Measurements from ENCODE around the gene WDFY3.
A peak's percentile ranks its signal among the peaks of the same experiment; 100 is the strongest.

The WDFY3 gene

DNA sequence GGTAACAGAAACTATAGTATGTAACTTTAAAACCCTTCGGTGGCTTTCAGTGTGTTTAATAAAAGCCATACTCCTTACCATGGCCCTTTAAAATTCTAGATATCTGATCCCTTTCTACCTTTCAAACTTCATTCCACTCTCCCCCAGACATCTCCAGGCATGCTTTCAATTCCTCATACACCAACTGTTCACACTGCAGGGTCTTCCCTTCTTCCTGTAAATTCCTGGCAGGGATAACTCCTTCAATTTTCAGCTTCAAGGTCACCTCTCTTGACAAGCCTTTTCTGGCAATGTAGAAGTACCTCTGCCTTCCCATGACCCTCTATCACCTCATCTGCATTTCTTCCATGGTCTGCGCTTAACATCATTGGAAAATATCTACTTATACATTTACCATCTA, 60.8 kb downstream of the WDFY3 start:
- DNase-seq (ENCODE audit: low read depth) = no peak

DNA sequence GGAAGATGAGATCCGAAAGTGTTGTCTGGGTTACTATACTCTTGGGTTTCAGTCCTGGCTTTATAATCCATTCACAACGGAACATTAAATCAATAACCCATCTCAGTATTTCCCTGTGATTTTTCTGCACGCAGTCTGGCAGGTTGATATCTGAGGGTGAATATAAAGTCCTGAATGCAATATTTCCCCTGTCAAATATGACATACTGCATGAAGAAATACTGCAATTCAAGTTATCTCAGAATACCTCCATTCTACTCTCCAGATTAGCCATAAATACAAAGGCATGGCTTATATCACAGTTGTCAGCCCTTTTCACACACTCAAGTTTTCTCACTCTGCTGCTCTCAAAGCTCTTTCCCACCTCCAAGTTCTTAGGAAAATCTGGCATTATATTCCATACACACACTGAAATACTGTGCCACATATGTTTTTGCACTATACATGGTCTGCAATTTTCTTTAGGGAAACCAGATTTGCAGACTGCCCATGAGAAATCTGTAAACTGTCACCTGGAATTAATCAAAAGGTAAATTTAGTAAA, 64.7 kb downstream of the WDFY3 start:
- no peak for DNase-seq (ENCODE audit: low read depth)

DNA sequence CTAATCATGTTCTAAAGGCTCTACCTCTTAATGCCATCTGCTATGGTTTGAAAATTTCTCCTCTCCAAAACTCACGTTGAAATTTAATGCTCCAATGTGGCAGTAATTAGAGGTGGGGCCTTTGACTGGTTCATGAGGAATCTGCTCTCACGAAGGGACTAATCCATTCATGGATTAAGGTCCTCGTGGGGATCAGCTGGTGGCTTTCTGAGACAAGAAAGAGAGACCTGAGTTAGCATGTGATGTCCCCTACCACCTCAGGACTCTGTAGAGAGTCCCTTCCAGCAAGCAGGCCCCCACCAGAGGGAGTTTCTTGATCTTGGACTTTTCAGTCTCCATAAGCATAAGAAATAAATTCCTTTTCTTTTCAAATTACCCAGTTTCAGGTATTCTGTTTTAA, 65.3 kb downstream of the WDFY3 start:
- no peak for DNase-seq (ENCODE audit: low read depth)

DNA sequence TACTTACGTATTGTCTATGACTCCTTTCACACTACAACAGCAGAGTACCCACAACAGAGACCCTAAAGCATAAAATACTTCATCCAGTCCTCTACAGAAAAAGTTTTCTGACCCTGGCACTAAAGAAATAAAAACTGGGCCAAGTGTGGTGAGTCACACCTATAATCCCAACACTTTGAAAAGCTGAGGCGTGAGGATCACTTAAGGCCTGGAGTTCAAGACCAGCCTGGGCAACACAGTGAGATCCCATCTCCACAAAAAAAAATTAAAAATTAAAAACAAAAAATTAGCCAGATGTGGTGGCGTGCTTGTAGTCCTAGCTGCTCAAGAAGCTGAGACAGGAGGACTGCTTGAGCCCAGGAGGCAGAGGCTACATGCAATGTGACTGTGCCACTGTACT, 66.9 kb downstream of the WDFY3 start:
- no peak for DNase-seq (ENCODE audit: low read depth)

DNA sequence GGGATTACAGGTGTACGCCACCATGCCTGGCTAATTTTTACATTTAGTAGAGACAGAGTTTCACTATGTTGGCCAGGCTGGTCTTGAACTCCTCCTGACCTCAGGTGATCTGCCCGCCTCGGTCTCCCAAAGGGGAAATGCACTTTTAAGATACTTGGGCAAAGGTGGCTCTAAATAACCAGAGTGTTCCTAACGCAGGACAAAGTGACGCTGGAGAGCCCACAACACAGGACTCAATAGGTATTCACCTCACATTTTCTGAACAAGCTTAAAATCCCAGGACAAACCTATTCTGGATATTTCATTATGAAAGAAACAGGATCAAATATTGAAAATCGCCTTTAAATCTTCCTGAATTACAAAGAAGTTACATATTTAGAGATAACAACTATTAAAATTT, 69.0 kb downstream of the WDFY3 start:
- no peak for DNase-seq (ENCODE audit: low read depth)

DNA sequence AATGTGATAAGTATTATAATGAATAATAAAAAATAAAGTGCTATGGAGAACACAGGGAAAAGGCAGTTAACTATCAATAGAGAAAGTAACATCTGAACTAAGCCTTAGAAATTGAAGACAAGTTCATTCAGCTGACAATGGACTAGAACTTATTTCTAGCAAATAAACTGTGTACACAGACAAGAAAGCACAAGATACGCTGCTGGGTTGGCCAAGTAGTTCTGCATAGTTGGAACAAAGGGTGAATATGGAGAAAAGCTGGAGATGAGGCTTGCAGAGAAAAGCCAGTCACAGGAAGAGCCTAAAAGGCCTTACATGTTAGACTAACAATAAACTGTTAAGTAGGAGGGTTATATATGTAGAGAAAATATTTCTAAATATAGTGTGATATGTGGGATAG, 71.2 kb downstream of the WDFY3 start:
- no peak for DNase-seq (ENCODE audit: low read depth)

DNA sequence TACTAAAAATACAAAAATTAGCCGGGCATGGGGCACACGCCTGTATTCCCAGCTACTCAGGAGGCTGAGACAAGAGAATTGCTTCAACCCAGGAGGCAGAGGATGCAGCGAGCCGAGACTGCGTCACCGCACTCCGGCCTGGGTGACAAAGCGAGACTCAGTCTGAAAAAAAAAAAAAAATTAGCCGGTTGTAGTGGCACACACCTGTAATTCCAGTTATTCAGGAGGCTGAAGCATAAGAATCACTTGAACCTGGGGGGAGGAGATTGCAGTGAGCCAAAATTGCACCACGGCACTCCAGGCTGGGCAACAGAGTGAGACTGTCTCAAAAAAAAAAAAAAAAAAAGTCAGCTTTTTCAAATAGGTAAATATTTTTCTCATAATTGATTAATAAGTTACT, 71.9 kb downstream of the WDFY3 start:
- no peak for DNase-seq (ENCODE audit: low read depth)

DNA sequence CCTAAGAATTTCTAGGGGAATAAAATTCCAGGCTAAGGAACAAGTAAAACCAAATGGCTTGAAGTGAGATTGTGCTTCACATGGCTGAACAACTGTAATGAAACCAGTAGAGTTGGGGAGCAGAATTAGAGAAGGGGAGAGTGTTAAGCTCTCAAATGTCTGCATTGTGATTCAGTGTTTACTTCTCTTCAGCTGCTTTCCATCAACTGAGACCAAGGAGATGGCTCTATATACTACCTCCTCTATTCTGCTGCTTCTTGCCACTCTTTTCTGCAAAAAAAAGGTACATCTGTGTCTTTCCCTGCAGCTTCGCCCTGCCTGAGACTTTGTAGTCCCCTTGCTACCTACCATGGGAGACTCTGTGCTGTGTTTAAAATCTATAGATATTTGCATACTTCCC, 73.5 kb downstream of the WDFY3 start:
- no peak for DNase-seq (ENCODE audit: low read depth)

DNA sequence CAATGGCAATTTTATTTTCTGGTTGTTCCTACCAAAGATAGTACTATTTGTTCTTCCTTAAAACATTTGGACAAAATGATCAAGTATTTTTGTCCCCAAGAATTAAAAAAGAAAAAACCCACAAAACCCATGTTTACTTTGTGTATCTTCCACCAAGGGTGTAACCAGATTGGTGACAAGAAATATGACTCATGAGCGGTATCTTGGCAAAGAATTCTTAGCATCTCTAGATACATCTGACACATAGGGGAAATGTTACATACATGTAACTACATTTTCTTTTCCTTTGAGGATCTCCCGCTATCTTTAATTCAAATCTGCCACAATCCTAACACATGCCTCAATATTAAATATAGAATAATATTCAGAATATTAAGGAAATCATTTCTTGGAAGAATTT, 78.7 kb downstream of the WDFY3 start:
- peak; percentile 76 for DNase-seq (ENCODE audit: low read depth)

DNA sequence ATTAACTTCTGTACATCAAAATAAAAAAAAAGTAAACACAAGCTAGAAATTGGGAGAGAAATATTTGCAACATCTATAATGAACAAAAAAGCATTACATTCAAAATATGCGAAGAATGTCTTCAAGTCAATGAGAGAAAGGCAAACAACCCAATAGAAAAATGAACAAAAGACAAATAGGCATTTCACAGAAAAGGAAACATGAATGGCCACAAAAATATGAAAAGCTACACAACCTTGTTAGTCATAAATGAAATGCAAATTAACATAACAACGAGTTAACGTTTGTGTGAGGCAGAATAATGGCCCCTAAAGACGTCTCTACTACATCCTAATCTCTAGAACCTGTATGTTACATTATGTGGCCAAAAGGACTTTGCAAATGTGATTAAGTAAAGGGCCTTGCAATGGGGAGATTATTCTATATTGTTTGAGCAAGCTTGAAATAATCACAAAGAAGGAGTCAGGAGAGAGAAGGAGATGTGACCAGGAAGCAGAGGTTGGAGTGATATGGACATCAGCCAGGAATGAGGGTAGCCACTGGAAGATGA, 86.8 kb downstream of the WDFY3 start:
- DNase-seq (ENCODE audit: low read depth) = peak; percentile 65

DNA sequence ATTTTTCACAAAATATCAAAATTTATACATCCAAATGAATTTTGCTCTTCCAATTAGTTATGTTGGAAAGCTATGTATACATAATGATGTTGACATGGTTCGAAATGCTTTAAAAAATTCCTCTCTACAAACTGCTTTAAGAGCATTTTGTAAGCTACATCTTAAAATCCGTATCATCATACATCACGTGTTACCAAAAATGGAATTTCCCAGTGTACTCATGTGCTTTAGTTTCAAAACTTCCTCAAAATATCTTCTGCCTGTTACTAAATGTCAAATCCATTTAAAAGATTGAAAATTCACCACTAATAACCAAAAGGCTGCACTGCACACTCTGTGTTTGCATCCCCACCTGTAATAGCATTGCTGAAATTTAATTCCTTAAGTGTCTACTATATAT, 87.9 kb downstream of the WDFY3 start:
- DNase-seq (ENCODE audit: low read depth) = peak; percentile 45

DNA sequence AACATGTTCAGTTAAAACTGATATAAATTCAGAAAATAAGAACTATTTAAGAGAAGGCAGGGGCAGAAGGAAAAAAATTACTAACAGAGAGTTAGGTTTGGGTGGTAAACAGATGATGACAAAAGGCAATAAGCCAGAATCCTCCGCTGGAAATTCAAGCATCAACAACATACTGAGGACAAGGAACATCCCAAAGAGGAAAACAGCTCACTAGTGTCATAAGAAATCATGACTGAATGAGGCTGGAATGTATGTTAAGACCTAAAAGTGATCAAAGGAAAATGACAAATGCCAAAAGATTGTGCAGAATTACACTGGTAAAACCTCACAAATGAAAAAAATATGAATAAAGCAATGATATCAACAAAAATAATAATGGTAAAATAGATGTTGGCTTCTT, 88.4 kb downstream of the WDFY3 start:
- peak; percentile 95 for DNase-seq (ENCODE audit: low read depth)

DNA sequence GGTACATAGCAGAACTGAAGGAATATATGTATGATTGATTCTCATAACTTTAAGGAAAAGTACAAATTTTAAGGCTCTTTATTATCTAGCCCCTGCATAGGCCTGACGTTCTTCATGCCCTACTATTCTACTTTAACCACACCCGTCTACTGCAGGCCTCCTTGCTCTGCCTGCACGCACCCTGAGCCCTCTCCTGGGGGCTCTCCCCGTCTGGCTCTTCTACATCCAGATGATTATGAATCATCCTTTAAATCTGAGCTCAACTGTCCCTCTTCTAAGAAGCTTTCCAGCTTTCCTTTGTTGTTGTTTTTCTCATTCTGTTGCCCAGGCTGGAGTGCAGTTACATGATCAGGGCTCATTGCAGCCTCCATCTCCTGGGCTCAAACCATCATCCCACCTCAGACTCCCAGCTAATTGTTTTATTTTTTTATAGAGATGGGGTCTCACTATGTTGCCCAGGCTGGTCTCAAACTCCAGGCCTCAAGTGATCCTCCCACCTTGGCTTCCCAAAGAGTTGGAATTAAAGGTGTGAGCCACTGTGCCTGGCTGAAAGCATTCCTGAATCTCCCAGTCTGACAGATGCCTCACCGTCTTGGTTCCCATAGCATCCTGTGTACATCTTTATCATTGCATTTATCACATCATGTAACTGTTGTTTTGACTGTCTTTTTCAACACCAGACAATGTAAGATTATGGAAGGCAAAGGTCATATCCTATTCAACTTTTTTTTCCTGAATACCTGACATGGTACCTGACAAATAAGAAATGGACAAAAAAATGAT, 89.2 kb downstream of the WDFY3 start:
- peak; percentile 66 for DNase-seq (ENCODE audit: low read depth)

DNA sequence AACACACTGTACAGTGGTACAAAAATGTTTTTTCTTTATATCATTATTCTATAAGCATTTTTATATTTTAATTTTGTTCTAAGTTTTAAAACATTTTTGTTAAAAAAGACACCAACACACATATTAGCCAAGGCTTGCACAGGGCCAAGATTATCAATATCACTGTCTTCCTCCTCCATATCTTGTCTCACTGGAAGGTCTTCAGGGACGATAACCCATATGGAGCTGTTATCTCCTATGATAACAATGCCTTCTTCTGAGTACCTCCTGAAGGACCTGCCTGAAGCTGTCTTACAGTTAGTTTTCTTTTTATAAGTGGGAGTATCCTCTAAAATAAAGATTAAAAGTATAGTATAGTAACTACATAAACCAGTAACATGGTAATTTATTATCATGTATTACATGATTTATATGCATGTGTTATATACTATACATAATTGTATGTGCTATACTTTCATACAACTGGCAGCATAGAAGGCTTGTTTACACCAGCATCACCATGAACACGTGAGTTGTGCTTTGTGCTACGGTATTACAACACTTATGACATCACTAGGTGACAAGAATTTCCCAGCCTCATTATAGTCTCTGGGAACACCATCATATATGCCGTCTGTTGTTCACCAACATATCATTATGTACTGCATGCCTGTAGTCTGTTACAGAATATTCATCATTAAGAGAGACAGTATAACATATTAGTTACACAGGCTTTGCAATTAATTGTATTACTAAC, 90.7 kb downstream of the WDFY3 start:
- DNase-seq (ENCODE audit: low read depth) = no peak

DNA sequence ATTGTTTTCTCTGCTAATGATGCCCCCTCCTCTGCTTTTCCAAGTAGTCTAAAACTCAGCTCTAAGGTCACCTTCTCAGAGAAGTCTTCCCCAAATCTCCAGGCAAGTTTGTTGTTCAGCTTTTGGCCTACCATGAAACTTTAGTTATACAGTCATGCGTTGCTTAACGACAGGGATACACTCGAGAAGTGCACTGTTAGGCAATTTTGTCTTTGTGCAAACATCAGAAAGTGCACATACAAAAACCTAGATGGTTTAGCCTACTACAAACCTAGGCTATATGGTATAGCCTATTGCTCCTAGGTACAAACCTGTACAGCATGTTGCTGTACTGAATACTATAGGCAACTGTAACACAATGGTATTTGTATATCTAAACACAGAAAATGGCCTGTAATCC, 91.9 kb downstream of the WDFY3 start:
- DNase-seq (ENCODE audit: low read depth) = no peak

DNA sequence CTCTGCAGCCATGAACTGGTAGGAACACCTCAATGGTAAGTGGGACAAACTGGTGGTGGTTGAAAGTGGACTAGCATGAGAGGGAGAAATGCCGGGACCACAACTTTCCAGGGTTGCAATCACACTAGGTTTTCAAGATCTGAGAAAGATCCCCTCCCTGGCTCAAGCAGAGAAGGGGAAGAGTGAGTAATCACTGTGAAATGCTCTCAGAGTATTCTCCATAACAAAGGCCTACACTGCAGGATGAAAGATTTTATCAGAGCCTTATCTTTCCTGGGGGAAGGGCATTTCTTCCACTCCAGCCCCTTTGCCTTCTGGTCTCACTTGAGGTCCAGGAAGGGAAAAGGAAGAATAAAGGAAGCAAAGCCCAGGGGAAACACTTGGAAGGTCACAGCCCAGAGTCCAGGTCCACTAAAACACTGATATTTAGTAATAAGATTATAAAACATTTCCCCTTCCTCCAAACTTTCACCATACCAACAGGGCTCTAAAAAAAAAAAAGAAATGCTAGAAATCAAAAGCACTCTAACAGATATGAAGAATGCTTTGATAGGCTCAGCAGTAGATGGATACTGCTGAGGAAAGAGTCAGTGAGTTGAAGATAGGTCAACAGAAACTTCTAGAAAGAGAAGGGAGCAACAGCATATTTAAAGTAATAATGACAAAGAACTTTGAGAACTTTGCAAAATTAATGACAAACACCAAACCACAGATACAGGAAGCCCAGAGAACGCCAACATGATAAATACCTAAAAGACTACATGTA, 95.9 kb downstream of the WDFY3 start:
- peak; percentile 86 for DNase-seq (ENCODE audit: low read depth)

DNA sequence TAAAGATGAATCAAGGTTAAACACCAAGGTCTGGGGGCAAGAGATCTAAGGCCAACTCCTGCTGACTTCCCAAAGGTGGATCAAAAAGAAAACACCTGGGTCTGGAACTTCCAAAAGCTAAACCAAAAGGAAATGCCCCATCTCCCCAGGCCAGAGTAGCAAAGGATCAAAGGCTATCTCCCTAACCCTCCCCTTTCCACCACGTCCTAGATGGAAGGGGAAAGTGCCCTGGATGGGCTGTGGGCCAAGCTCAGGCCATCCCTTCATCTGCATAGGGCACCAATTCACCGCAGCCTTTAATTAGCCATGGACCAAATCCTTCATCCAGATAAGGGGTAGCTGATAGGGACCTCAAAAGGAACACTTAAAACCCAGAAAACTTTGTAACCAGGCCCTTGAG, 100.2 kb downstream of the WDFY3 start:
- no peak for DNase-seq (ENCODE audit: low read depth)

DNA sequence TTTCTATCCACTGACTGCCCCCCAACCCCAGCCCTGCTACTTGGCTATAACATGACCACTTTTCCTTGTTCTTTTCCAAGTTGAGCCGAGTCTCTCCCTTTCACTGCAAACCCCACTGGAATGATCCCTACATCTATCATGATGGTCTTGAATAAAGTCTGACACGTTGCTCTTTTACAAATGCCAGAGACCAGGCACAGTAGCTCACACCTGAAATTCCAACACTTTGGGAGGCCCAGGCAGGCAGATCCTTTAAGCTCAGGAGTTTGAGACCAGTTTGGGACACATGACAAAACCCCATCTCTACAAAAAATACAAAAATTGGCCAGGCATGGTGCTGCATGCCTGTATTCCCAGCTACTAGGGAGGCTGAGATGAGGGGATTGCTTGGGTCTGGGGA, 100.9 kb downstream of the WDFY3 start:
- DNase-seq (ENCODE audit: low read depth) = no peak

DNA sequence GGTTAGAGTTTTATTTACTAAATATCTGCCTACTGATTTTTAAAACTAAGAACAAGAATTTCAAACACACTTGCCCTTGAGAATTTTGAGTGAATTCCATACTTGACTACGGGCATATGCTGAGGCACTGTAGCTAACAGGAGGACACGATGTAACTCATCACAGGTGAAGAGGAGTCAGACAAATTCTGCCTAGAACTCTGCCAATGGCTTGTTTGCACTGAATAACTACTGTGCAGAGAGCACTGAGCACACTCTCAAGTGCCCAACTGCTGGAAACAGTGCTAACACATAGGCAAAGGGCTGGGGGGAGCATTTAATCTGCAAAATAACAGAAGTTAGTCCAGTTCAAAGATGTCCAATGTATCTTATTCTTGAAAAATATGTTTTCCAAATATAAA, 104.4 kb downstream of the WDFY3 start:
- DNase-seq (ENCODE audit: low read depth) = no peak

DNA sequence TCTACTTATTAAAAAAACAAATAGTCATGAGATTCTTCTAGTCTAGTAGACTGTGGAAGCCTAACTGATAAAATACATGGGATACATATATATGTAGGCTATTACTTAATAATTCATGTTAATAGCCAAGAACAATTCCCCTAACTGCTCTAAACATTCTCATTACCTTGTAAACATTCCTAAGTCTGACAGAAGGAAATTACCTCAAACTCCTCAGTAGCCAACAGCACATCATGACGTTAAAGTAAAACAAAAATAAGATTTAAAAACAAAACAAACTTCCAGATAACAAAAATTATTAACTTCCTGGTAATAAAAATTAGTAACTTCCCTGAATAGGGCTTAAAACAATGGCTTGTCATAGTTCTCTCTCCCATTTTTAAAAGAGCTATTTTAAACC, 109.2 kb downstream of the WDFY3 start:
- no peak for DNase-seq (ENCODE audit: low read depth)

DNA sequence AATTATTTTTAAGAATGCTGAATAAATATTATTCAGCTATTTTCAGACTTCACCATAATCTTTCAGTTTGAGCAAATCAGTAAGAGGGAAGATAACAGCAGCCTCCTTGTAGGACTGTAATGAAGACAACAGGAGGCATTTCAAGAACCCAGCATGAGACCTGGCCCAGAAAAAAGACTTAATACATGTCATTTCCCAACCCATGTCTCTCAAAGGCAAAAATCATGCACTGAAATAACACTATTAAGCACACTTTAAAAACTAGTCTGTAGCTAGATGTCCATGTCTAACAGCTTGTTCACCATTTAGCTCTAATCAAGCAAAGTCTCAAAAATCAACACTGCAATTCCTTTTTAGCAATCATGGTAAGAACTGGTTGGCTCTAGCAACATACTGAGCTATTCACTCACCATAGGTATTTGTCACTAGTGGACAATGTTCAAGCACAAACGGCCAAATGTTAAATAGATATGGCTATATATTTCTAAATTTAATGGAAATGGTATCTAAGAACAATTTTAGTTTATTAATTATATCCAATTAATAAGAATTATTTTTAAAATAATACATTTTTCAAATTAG, 109.9 kb downstream of the WDFY3 start:
- DNase-seq (ENCODE audit: low read depth) = no peak

DNA sequence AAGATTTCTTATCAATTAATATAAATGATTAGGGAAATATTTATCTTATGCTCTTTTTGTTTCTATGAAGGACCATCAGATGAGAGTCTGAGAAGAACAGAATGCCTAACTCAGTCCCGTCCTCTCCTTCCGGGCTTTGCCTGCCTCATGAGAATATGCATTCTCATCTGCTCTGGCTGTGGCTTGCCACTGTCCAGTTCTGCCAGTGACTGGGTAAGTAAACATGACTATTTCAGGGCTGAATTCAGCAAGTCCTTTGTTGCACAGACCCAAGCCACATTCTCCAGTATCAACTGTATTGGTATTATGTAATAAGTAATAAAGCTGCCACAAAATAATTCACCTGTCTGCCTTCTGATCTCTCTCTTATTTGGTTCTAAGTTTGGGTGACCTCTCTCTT, 110.7 kb downstream of the WDFY3 start:
- no peak for DNase-seq (ENCODE audit: low read depth)

All from ELR (cell line).